GM21390 (cell line): ENCODE data around the gene SOHLH2.

Source experiments
- ATAC-seq: cut with Tn5 transposase; IDR thresholded peaks from one replicate; pipeline ENCODE4 v1.9.1; 2021; ENCODE audit not compliant: unreplicated experiment

Gene SOHLH2

DNA sequence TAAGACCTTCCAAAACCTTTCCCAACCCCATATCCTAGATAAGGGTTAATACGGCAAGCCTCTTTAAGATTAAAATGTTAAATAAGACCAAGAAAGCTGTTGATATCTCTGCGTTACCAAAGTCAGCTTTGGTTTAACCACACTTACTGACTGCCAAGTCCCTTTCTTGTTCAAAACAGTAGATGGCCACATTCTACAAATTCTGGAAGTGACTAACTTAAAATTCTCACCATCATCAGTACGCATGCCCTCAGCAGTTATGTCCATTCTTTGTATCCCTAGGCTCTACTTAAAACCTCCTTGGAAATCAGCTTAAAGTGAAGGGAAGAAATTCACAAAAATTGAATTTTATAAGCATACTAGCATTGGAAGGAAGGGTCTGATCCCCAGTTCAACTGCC, 23.6 kb downstream of the SOHLH2 start:
- no peak for ATAC-seq

DNA sequence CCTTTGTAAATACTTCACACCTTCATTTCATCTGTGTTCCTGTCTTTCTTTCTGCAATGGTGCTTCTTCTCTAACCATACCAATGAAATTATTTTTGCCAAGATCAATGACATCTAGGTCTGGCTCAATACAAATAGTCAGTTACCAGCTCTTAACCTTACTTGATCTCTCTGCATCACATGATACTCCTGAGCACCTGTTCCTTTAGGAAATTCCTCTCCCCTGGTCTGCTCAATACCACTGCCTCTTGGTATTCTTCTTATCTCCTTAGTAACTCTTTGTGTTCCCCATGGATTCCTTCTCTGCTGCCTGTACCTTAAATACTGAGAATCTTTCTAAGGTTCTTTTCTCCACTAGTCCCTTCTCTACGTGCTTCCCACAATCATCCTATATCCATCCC, 25.9 kb downstream of the SOHLH2 start:
- no peak for ATAC-seq

DNA sequence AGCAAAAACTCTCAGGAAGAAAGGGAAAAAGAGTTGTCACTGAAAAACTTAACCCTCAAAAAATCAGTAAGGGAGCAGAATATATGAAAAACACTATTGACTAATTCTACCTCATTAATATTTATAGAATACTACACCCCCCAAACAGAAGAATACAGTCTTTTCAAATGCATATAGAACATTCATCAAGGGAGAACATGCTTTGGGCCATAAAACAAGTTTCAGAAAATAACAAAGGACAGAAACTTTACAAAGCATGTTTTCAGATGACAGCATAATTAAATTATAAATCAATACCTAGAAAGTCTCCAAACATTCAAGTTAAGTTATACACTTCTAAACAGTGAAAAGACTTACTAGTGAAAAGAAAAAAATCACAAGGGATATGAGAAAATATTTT, 30.5 kb downstream of the SOHLH2 start:
- no peak for ATAC-seq

DNA sequence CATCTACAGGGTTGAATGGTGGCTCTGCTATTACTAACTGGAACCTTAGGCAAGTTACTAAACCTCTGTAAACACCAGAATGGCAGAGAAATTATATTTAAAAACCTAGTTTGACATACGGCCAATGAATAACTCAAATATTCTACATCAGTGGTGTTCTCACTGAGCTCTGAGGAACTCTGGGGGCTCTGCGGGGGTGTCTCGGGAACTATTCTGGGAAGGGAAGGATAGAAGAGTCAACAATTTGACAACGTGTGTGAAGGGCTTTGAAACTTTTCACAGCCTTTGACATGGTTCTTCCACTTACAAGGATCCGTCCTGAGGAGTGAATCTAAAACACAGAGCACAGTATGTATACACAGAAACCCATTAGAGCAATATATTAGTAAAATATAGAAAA, 38.7 kb downstream of the SOHLH2 start:
- no peak for ATAC-seq

DNA sequence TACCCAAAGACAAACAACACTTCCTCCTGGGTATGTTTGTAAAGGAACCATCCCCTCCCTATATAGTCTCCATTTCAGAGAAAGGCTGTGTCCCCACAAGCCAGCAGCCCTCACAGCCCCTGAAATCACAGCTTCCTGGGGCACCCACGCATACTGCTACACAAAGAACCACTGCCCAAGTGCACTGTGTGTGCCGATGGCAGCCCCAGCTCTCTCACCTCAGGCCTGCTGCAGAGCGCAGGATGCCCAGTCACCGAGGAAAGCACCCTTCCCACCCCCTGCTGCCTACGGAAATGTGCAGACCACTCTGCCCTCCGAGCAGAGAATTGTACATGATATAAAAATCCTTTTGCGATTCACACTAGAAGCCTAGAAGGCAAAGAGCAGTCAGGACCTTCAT, 39.4 kb downstream of the SOHLH2 start:
- ATAC-seq = no peak

DNA sequence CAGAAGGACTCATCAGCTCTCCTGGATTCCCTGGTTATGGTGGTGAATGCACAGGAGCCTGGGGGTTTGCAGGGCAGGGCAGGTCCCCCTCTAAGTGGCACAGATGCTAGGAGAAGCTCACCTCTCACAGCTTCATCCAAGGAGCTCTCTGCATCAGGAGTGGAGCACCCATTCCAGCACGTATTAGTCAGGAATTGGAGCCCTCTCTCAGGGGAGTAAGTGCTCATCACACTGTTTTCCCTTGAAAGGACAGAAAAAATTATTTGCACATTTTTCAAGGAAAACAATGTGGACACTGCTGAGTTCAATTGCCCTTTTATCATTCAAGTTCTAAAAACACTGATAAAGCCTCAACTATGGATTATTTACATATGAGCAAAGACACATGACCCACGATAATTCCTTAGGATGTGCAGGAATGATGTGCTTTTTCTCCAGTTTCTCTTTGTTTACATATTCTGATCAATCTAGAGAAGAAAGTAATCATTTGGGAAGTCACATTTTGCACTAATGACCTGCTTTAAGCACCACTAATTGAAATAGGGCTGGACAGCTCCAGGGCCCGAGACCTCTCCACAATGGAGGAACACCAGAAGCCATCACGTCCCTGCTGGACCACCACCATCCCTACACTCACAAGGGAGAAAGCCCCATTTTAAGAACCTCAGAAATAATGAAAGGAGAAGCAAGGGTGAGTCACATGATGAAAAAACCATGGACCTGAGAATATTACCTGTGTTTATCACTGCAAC, 40.6 kb downstream of the SOHLH2 start:
- ATAC-seq = no peak

DNA sequence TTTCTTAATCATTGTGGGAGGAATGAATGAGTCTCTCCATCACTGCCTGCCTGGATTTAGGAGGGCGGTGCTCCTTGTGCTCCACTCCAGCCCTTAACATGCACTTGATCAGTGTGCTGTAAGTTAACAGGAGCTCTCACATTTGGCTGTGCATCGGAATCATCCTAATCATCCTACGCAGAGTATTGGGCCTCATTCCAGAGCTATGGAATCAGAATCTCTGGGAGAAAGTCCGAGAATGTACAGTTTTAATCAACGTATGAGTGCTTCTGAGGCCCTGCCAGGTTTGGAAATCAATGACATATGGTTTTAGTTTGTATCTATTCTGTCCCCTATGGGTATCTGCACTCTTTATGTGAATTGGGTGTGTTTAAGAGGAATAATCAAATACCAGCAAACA, 48.3 kb downstream of the SOHLH2 start:
- ATAC-seq = no peak

DNA sequence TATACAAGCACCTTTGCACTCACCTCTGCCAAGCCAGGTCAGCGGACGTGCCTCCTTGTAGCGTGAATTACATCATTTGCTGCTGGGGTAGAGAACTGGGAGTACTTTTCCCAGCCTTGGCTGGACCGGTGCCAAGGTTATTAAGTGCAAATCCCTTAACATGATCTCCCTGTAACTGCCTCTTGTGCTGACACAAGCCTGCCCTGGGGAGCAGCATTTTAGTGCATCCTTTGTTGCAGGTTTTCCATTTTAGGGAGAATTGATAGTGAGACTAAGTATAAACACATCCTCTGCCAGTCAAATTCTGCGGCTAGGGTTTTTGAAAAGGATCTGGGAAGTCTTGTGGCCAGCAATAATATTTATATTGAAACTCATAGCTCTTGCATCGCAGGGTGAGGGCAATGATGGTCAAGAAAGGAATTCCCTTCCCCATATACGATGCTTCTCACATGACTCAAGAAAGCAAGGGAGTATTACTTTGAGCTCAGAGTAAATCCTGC, 50.5 kb downstream of the SOHLH2 start:
- no peak for ATAC-seq

DNA sequence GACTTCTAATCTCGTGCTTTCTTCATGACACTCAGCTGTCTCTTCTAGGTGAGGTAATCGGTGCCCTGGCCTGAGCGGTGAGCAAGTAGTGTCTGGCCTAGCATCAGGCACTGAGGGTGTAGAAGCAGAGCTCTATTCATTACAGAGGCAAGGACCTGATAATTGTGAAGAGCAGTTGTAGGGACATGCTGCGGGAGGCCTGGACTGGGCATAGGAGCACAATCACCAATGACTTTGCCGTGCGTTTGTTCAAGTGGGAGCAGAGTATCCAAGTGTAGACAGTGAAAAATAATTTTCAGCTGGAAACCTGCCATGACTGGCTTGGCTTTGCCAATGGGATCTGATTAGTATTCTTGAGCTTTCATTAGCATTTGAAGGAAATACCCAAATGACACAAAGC, 51.1 kb downstream of the SOHLH2 start:
- no peak for ATAC-seq

DNA sequence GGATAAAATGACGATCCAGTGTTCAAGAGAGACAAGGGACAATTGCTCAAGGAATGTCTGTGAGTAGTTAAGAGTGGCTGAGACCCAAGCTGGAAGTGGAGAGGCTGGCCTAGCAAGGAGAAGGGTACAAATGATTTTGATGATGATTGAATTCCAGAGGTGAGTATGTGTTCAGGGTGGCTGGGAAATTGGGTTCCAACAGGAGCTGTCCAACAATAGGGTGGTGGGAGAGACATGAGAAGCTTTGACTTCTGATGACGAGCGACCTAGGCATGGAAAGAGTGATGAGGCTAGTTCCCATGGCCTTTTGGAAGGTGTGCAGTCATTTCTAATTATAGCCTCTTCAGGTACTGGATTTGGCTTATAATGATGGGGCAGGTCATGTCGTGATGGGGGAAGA, 54.1 kb downstream of the SOHLH2 start:
- ATAC-seq = no peak

DNA sequence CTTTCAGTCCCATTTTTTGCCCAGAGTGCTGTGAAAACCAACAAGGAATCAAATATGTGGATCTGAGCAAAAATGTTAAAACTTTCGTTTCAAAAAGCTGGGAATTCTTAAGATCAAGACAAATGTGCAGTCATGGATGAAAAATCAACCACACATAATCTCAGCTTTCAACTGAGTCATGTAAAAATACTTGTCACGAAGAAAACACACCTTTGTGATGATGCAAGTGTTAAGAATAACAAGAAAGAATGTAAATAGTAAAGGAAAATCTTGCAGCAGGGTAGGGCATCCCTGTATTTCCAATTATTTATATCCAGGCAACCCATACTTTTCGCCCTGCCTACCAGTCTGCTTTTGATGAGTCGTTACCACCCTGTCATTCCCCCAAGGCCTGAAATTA, 55.7 kb downstream of the SOHLH2 start:
- ATAC-seq = no peak

DNA sequence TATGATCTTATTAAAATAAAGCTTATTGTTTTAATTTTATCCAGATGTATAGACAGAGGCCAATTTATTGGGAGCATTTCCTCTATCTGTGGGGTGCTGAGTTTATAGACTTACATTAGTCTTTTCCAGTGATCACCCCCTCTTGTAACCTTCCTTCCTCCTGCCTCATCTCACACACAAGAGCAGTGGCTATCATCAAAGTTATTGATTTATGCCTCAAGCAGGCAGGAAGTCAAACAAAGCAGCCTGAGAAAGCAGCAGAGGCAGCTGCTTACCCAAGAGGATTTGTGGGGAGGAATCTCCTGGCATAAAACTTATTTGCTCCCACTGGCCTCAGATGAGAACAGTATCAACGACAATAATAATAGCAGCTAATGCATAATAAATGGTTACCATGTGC, 56.9 kb downstream of the SOHLH2 start:
- no peak for ATAC-seq

DNA sequence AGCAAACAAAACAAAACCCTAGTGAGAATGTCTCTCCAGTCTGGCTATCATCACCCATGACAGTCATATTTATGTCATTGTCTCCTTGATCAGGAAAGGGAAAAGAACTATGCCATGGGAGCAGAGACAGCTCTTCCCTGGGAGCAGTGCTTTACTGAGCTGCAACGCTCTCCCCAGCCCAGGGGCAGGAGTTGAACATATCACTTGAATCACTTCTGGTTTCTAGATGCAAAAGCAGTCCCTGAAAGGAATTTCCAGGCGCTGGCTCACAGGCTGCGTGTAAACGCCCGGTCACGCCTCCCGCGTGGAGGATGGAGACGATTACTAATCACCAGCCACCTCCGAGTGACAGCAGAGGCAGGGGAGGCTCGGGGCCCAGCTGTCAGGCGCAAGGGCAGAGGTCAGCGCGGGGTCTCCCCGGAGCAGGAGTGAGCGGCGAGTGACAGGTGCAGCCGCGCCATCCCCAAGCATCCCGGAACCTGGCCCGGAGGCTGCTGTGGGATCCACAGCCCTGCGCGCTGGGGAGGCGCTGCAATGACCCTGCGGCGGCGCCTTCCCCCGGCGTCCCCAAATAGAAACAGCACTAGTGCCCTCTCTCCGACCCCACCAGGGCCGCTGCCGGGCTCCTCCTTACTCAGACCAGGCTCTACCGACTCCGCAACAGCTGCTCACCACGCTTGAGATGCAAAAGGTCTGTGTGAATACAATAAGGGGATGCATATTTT, 59.6 kb downstream of the SOHLH2 start:
- ATAC-seq = no peak

DNA sequence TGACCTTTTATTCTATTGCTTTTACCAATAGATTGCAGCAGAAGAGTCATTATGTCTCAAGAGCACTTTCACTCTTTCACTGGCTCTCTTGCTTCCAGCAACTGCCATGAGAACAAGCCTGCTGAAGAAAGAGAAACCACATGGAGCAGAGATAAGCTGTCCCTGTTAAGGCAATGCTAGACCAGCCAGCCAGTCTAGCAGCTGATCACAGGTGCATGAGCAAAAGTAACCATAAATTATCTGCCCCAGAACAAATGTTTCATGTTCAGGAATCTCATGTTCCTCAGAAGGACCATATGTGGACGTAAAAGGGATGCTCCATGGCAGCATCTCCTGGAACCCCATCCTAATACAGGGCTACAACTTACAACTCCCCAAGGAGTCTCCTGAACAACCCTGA, 62.8 kb downstream of the SOHLH2 start:
- ATAC-seq = no peak

DNA sequence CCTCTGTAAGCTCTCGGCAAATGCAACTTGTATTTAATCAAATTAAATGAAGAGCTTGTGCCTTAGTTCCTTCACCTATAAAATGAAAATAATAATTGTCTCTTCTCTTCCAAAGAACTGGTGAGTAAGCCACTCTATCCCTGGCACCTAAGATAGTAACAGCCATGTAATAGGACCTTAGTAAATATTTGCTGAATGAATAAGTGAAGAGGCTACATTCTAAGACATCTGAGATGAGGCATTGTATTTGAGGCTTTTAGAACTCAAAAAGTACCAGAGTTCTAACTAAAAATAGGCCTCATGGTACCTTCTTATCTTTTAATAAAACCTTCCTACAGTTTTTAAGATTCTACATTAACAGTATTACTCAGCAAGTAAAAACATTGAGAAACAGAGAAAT, 65.9 kb downstream of the SOHLH2 start:
- no peak for ATAC-seq

DNA sequence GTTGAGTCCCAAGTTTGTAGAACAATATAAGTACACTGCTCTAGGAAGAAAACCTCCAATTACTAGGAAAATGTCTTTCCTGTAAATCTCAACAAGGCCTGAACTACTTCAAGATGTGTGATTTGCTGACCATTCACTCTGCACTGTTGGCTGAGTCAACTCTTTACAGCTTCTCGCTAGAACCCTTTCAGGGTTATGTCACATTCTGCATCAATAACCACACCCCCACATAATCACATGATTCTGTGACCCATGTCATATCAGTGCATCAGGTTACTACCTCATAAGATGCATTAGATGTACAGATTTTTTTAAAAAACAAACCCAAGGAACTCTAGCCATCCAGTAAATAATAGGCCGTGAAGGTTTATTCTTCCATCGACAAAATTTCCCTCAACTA, 67.0 kb downstream of the SOHLH2 start:
- no peak for ATAC-seq

DNA sequence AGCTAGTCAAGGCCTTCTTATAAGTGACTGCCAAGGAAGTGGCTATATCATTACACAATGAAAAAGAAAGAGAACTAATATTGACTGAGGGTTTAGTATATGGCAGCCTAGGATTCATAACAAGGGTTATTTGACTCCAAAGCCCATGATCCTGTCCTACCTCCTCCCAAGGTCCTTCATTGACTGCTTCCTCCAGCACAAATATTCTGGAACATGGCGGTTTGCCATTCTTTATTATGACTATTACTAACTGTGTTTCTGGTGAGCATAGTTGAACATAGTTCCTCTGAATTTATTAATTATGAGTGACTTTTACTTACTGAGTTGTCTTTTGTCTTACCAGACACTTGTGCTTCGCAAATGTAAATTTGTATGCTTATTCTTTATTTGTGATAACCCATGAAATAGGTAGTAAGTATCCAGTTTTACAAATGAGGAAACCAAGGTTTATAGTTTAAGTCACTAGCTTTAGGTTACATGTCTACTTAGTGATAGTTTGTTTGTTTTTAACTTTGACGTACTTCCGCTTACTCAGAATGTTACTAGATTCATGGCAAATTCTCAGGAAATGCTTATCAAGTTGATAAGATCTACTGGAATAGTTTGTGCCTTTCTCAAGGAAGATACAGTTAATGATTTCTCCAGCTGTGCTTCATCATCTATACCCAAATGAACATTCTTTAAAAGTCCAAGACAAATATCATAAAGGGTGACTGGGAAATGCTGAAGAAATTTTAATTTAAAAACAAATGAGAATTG, 67.7 kb downstream of the SOHLH2 start:
- ATAC-seq = no peak

DNA sequence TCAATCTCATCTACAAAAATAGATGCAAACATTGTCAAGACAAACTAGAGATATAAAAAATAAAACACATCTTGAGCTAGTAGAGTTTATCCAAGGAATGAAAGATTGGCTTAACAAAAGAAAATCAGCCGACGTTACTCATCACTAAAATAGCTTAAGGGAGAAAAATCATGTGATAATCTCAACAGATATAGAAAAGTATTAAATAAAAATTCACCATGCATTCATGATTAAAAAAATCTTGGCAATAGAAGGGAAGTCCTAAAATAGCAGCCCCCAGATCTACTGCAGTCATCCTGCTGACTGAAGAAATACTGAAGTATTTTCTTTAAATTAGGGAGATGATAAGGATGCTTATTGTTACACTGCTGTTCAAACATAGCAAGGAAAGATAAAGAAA, 70.6 kb downstream of the SOHLH2 start:
- ATAC-seq = no peak

DNA sequence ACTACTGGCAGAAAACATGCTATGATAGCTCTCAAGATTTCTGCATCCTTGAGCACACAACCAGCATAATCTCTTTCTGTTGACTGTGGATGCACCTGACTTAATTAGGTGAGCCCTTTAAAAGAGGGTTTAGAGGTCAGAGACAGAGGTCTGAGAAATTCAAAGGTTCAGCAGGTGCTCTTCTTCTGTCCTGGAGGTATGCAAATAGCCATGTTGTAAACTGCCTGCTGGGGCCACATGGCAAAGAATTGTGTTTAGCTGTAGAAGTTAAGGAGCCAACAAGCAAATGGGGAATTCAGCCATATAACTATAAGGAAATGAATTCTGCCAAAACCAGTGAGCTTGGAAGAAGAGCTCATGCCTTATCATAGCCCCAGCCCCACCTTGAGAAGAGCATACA, 71.6 kb downstream of the SOHLH2 start:
- ATAC-seq = no peak

DNA sequence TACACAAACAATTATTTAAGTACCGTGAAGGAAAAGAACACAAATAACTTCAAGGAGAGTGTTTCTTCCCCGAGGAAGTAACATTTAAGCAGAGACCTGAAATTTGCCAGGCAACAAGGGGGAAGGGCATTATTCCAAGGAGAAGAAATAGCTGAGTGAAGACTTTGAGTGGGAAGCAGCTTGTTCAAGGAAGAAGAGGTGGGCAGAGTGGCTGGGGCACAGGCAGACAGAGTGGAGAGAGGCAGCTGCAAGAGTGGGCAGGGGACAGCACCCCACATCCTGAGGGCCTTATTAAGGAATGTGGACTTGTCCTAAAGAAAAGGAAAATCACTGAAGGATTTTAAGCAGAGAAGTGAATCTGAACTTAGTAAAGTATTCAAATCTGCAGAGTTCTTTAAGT, 78.5 kb downstream of the SOHLH2 start:
- no peak for ATAC-seq

DNA sequence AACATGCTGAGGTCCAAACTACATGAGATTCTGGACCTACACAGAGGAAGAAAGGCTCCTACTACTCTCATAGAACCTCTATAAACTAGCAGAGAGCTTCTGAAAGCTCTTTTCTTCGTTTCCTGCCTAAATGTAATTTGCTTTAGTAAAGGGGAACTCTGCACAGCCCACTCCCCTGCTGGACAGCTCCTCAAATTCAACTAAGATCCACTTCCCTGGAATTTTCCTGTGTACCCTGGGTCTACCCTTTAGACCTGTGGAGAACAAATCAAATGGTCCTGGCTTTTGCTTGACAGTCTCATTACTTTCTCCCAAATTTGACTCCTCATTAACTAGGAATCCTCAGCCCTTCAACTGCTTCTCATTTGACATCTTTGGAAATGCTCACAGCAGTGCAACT, 79.7 kb downstream of the SOHLH2 start:
- no peak for ATAC-seq
